Natural killer cell (primary cell): Measurements from ENCODE around the gene COL3A1. TPM values are rescaled to one million over a fixed set of nuclear protein-coding genes. Genes with fewer than 3 reads are reported as not detected.

Source experiments
- ATAC-seq, 3 donors: fragments of 150-1000 bp in 2 of 3; fragments of 200-7000 bp in 1 of 3; cut with Tn5 transposase; 1 replicate in 1 of 3; 2 replicates in 2 of 3; pipeline ENCODE4 v1.10.0; 2021; ENCODE audit warnings: mild to moderate bottlenecking in 2 of 3, moderate library complexity in 2 of 3
- DNase-seq, 2 donors: peaks; one replicate each; pipeline versions ENCODE4 v3.0.0 to v3.0.0-alpha.2; 2013 to 2021; ENCODE audit warnings: mixed read lengths in 1 of 2
- H3K27ac ChIP-seq: one replicate; pipeline ENCODE4 v1.5.1; 2013; ENCODE audit warnings: mild to moderate bottlenecking, low read length
- H3K27me3 ChIP-seq: one replicate; pipeline ENCODE4 v1.6.1; 2013; ENCODE audit warnings: low read length; ENCODE audit not compliant: control insufficient read depth, insufficient read depth
- H3K36me3 ChIP-seq: one replicate; pipeline ENCODE4 v1.6.1; 2013; ENCODE audit warnings: low read length; ENCODE audit not compliant: control insufficient read depth, insufficient read depth
- H3K4me1 ChIP-seq: one replicate; pipeline ENCODE4 v1.6.1; 2013; ENCODE audit warnings: low read length; ENCODE audit not compliant: control insufficient read depth, insufficient read depth
- H3K4me3 ChIP-seq: one replicate; pipeline ENCODE4 v1.5.1; 2013; ENCODE audit warnings: low read length
- H3K9me3 ChIP-seq: one replicate; pipeline ENCODE4 v1.6.1; 2013; ENCODE audit warnings: low read length; ENCODE audit not compliant: control insufficient read depth, insufficient read depth
- H3K27ac Mint-ChIP-seq, 2 donors: one replicate each; pipeline ENCODE4 v1.8.0; 2022; ENCODE audit warnings: mild to moderate bottlenecking in 2 of 2, mixed read lengths in 2 of 2, moderate library complexity in 1 of 2
- H3K27me3 Mint-ChIP-seq, 2 donors: one replicate each; pipeline ENCODE4 v1.8.0; 2022; ENCODE audit warnings: low read depth in 2 of 2, mixed read lengths in 2 of 2
- H3K36me3 Mint-ChIP-seq: one replicate; pipeline ENCODE4 v1.8.0; 2022; ENCODE audit warnings: mixed read lengths
- H3K4me1 Mint-ChIP-seq, 2 donors: one replicate each; pipeline ENCODE4 v1.8.0; 2022; ENCODE audit warnings: mixed read lengths in 2 of 2
- H3K4me3 Mint-ChIP-seq: one replicate; pipeline ENCODE4 v1.8.0; 2022; ENCODE audit warnings: mild to moderate bottlenecking, moderate library complexity, mixed read lengths
- H3K9me3 Mint-ChIP-seq, 2 donors: one replicate each; pipeline ENCODE4 v1.8.0; 2022; ENCODE audit warnings: mixed read lengths in 2 of 2
- CTCF ChIP-seq: fragments of 200-600 bp; IDR thresholded peaks from one replicate; pipeline ENCODE4 v1.8.0; 2022; ENCODE audit warnings: antibody characterized with exemption
- WGBS: methylation state at CpG from one replicate; pipeline ENCODE4 v1.1.7; 2013; ENCODE audit warnings: missing lambda C conversion rate; ENCODE audit not compliant: insufficient coverage; 5-methylcytosine and 5-hydroxymethylcytosine counted together
- intact Hi-C: fragments of 100-400 bp; cut with micrococcal nuclease; formaldehyde crosslinking; loops from one replicate; pipeline ENCODE4 v1.14.2; 2022
- total RNA-seq, 4 donors: library from RNA; stranded (reverse); fragments of 120-200 nt in 1 of 4; gene quantifications; one replicate each; pipeline versions ENCODE4 v1.2.3 to v1.2.4, GENCODE V29; 2013 to 2022

Gene COL3A1
- total RNA-seq, 3 donors from 2014 or later (not counting 1 experiment from before 2014, with no cell fraction given) = not detected

- Histone ChIP-seq H3K4me3 (no peak overlapping the region), H3K27ac (no peak overlapping the region), H3K4me1 (no peaks in the 10 kb centered on the region), H3K27me3 (no peaks in the 10 kb centered on the region), H3K9me3 (no peaks in the 10 kb centered on the region), H3K36me3 (no peaks in the 10 kb centered on the region)
- H3K27ac Mint-ChIP-seq = no peak overlapping the region
- H3K9me3 Mint-ChIP-seq = peaks cover 2 to 4% of the 10 kb centered on the region in 2 donors
- H3K27me3 Mint-ChIP-seq = no peaks in the 10 kb centered on the region
- TF ChIP-seq CTCF = no peak
- ATAC-seq = no peak
- H3K4me1 Mint-ChIP-seq = no peaks in the 10 kb centered on the region
- DNase-seq = no peak
- no peaks in the 10 kb centered on the region for H3K36me3 Mint-ChIP-seq
- intact Hi-C loops = no loop called here
- no peak overlapping the region for H3K4me3 Mint-ChIP-seq
- WGBS = 75% methylated on average over 2 of the region's 3 CpGs
Measured at GRCh38 chr2:189048189-189048588, 74.0 kb downstream of the COL3A1 start.

- no peak overlapping the region for H3K27ac ChIP-seq
- WGBS = 82% methylated on average over 1 of the region's 1 CpG
- H3K9me3 ChIP-seq = no peaks in the 10 kb centered on the region
- H3K27me3 Mint-ChIP-seq = no peaks in the 10 kb centered on the region
- intact Hi-C loops = no loop called here
- no peaks in the 10 kb centered on the region for H3K4me1 ChIP-seq
- no peaks in the 10 kb centered on the region for H3K4me1 Mint-ChIP-seq
- H3K4me3 Mint-ChIP-seq = no peak overlapping the region
- no peaks in the 10 kb centered on the region for H3K36me3 Mint-ChIP-seq
- DNase-seq (no peak), ATAC-seq (no peak)
- H3K9me3 Mint-ChIP-seq = peaks cover 2 to 4% of the 10 kb centered on the region in 2 donors
- no peak overlapping the region for H3K4me3 ChIP-seq
- H3K27me3 ChIP-seq = no peaks in the 10 kb centered on the region
- no peak overlapping the region for H3K27ac Mint-ChIP-seq
- no peak for TF ChIP-seq CTCF
- no peaks in the 10 kb centered on the region for H3K36me3 ChIP-seq
Measured at GRCh38 chr2:189049709-189050164, 75.6 kb downstream of the COL3A1 start.

- Mint-ChIP-seq H3K4me1 (no peaks in the 10 kb centered on the region), H3K27ac (no peak overlapping the region), H3K9me3 (peaks cover 2 to 4% of the 10 kb centered on the region in 2 donors), H3K4me3 (no peak overlapping the region), H3K27me3 (no peaks in the 10 kb centered on the region), H3K36me3 (no peaks in the 10 kb centered on the region)
- Histone ChIP-seq H3K36me3 (no peaks in the 10 kb centered on the region), H3K9me3 (no peaks in the 10 kb centered on the region), H3K4me1 (no peaks in the 10 kb centered on the region), H3K4me3 (no peak overlapping the region), H3K27me3 (no peaks in the 10 kb centered on the region), H3K27ac (no peak overlapping the region)
- WGBS = 95% methylated on average over 7 of the region's 7 CpGs
- intact Hi-C loops = no loop called here
- DNase-seq (no peak), ATAC-seq (no peak)
- TF ChIP-seq CTCF = no peak
Measured at GRCh38 chr2:189050165-189050712, 76.1 kb downstream of the COL3A1 start.
